ENCODE results near the gene GPR78. TPM values are rescaled to one million over a fixed set of nuclear protein-coding genes. Genes with fewer than 3 reads are reported as not detected.
A peak's percentile ranks its signal among the peaks of the same experiment; 100 is the strongest.

The GPR78 gene
- total RNA-seq, 2 donors from 2014 or later: not detected

GRCh38 chr4:8547108-8547911, 32.9 kb upstream of the GPR78 start:
- no peaks in the 10 kb centered on the region for H3K4me1 ChIP-seq
- H3K9ac ChIP-seq (ENCODE audit: low read depth in 2 of 2, low read length in 2 of 2): no peak overlapping the region
- no peak overlapping the region for H3K4me3 ChIP-seq
- H3K9me3 ChIP-seq: no peaks in the 10 kb centered on the region
- no peak overlapping the region for H3K27ac ChIP-seq
- no peaks in the 10 kb centered on the region for H3K36me3 ChIP-seq
- no peaks in the 10 kb centered on the region for H3K27me3 ChIP-seq
- no peak for DNase-seq
- intact Hi-C loops (cut with DNase I): loop anchor here (2.0 kb wide), 1 partner anchor 79 kb away; no protein-coding TSS in a partner anchor
- peak; percentile 36 for TF ChIP-seq CTCF (IDR thresholded peaks at IDR 0.05)

GRCh38 chr4:8547912-8548730, 32.1 kb upstream of the GPR78 start:
- Histone ChIP-seq H3K9me3 (no peaks in the 10 kb centered on the region), H3K36me3 (no peaks in the 10 kb centered on the region), H3K4me3 (no peak overlapping the region), H3K9ac (ENCODE audit: low read depth in 2 of 2, low read length in 2 of 2) (no peak overlapping the region), H3K27ac (no peak overlapping the region), H3K27me3 (no peaks in the 10 kb centered on the region), H3K4me1 (no peaks in the 10 kb centered on the region)
- TF ChIP-seq CTCF (IDR thresholded peaks at IDR 0.05): no peak
- intact Hi-C loops (cut with DNase I): loop anchor here (2.0 kb wide), 1 partner anchor 79 kb away; no protein-coding TSS in a partner anchor
- no peak for DNase-seq

GRCh38 chr4:8548731-8549351, 31.4 kb upstream of the GPR78 start:
- intact Hi-C loops (cut with DNase I): no loop called here
- Histone ChIP-seq H3K4me3 (no peak overlapping the region), H3K27ac (no peak overlapping the region), H3K4me1 (no peaks in the 10 kb centered on the region), H3K9ac (ENCODE audit: low read depth in 2 of 2, low read length in 2 of 2) (no peak overlapping the region), H3K36me3 (no peaks in the 10 kb centered on the region), H3K9me3 (no peaks in the 10 kb centered on the region), H3K27me3 (no peaks in the 10 kb centered on the region)
- TF ChIP-seq CTCF (IDR thresholded peaks at IDR 0.05): no peak
- DNase-seq: no peak

GRCh38 chr4:8549352-8549931, 30.8 kb upstream of the GPR78 start:
- H3K36me3 ChIP-seq: no peaks in the 10 kb centered on the region
- no peak overlapping the region for H3K9ac ChIP-seq (ENCODE audit: low read depth in 2 of 2, low read length in 2 of 2)
- DNase-seq: no peak
- no peak overlapping the region for H3K27ac ChIP-seq
- intact Hi-C loops (cut with DNase I): no loop called here
- no peak overlapping the region for H3K4me3 ChIP-seq
- H3K9me3 ChIP-seq: no peaks in the 10 kb centered on the region
- no peaks in the 10 kb centered on the region for H3K4me1 ChIP-seq
- TF ChIP-seq CTCF (IDR thresholded peaks at IDR 0.05): no peak
- no peaks in the 10 kb centered on the region for H3K27me3 ChIP-seq

- Histone ChIP-seq H3K9me3 (no peaks in the 10 kb centered on the region), H3K36me3 (no peaks in the 10 kb centered on the region), H3K4me1 (no peaks in the 10 kb centered on the region), H3K27me3 (no peaks in the 10 kb centered on the region), H3K27ac (no peak overlapping the region), H3K9ac (ENCODE audit: low read depth in 2 of 2, low read length in 2 of 2) (no peak overlapping the region), H3K4me3 (no peak overlapping the region)
- DNase-seq: no peak
- intact Hi-C loops (cut with DNase I): no loop called here
- no peak for TF ChIP-seq CTCF (IDR thresholded peaks at IDR 0.05)
Measured at GRCh38 chr4:8550691-8551090, 29.5 kb upstream of the GPR78 start.

Data from colonic mucosa (tissue), 4 donors.